WI38 (cell line): ENCODE results near the gene DTNB.

Source experiments
- H3K4me3 ChIP-seq: 2 replicates; pipeline ENCODE4 v1.5.1; 2011; ENCODE audit warnings: low read depth, mild to moderate bottlenecking, control low read depth, low read length
- CTCF ChIP-seq: IDR thresholded peaks from 2 replicates; pipeline ENCODE4 v1.5.1; 2012; ENCODE audit warnings: low read depth, mild to moderate bottlenecking, control low read depth, low read length

The DTNB gene

DNA sequence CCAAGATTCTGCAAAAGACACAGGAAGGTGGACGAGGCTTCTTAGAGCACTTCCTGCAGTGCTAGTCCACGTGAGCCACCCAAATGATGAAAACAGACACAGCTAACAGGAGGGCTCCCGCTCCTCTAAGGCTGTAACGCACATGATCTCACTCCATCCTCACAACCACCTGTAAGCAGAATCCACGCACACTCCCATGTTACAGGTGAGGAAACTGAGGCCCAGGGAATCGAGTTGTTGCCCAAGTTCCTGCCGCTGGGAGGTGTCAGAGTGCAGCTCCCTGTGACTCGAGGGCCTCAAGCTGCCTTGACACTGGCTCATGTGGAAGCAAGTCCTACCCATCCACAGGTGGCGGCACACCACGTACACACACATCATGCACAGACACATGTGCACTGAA, 336.1 kb downstream of the DTNB start:
- TF ChIP-seq CTCF, result no peak
- H3K4me3 ChIP-seq, result no peak overlapping the region

DNA sequence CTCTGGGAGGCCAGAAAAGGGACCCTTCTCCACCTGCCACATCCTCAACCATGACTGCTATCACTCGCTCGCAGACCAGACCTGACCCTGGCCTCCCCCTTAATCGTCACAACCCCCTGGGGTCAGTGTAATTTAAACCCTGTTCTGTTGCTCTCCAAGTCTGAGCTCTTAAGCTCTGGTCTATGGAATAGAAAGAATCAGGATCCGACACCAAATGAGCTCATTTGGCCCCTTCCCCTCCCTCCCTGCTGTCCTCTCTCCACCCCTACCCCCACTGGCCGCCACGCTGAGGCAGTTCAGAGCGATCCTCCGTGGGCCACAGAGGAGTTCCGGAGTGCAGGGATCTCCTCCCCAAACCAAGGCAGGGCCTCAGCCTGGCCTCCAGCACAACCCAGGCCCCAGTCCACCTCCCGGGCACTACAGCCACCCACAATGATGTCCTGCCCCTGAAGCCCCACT, 337.0 kb downstream of the DTNB start:
- H3K4me3 ChIP-seq, result no peak overlapping the region
- TF ChIP-seq CTCF, result no peak

DNA sequence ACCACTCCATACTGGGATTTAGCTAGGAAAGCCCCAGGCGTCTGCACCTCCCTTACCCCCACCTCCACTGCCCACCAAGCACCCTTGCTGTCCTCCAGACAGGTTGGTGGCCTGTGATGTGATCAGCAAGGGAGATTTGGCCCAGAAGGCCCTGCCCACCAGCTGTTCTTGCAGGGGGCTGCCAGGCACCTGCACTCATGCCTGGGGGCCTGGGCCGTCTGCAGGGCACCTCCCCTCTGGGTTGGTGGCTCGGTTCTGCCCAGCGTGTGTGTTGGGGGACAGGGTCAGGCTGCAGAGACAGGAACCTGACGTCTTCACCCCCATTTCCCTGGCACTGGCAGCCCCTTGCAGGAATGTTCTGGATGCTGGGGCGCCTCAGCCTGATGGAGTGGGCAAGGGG, 337.4 kb downstream of the DTNB start:
- no peak for TF ChIP-seq CTCF
- H3K4me3 ChIP-seq, result no peak overlapping the region

DNA sequence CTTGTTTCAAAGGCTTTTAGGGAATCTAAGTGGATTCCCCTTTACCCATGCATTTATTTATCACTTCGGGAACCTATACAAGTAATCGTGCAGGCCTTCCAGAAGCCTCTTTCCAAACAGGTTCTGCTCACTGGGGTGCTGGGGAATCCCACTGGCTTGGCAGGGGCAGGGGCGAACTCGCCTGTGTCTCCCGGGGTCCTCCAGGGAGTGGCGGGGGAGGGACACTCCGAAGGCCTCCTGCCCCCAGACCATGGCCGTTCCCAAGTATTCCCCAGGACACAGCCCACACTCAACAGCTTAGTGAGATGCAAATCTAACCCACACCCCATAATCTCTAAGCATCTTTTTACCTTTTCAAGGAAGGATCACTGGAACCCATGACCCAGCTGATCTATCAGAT, 338.2 kb downstream of the DTNB start:
- H3K4me3 ChIP-seq, result no peak overlapping the region
- TF ChIP-seq CTCF, result no peak

GRCh38 chr2:25334482-25334881, 338.9 kb downstream of the DTNB start:
- no peak for TF ChIP-seq CTCF
- no peak overlapping the region for H3K4me3 ChIP-seq

DNA sequence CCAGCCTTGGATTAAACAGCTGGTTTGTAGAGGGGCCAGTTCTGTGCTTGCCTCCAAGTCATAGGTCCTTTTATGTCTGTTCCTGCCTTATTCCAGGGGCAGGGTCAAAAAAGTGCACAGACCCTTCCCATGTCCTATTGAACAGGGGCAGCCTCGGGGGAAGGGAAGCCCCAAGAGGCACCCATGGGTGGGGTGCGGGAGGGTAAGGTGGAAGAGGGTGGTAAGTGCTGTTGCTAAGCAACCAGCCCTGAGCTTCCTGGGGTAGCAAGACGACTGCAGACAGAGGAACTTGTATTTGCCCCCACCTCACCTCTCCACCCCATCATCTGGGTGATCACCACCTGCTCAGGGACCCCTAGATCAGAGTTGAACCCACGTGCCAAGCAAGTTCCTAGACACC, 339.4 kb downstream of the DTNB start:
- no peak overlapping the region for H3K4me3 ChIP-seq
- TF ChIP-seq CTCF, result no peak

- TF ChIP-seq CTCF, result no peak
- H3K4me3 ChIP-seq, result no peak overlapping the region
These were observed 340.8 kb downstream of the DTNB start for GRCh38 chr2:25332571-25332970.
